Measurements from ENCODE around the gene CIZ1. TPM values are rescaled to one million over a fixed set of nuclear protein-coding genes. Genes with fewer than 3 reads are reported as not detected.

Gene CIZ1
- total RNA-seq, 1 experiment from 2014 or later, result 104 TPM

GRCh38 chr9:128175102-128175563 is 16.2 kb downstream of the CIZ1 start:
- H3K4me1 Mint-ChIP-seq, result no peaks in the 10 kb centered on the region
- H3K9me3 ChIP-seq (ENCODE audit: control insufficient read depth, low read depth, low read length), result no peaks in the 10 kb centered on the region
- H3K4me3 Mint-ChIP-seq, result no peak overlapping the region
- no peak overlapping the region for H3K4me2 ChIP-seq (ENCODE audit: insufficient read depth, insufficient read length, low read length)
- H3K23ac ChIP-seq (ENCODE audit: insufficient read length, low read depth, low read length), result no peak overlapping the region
- H3K79me2 ChIP-seq (ENCODE audit: insufficient read depth, low read length), result no peaks in the 10 kb centered on the region
- no peak overlapping the region for H4K5ac ChIP-seq (ENCODE audit: insufficient read length, low read depth, low read length)
- H3K18ac ChIP-seq (ENCODE audit: insufficient read length, low read depth, low read length), result no peak overlapping the region
- H3K4ac ChIP-seq (ENCODE audit: low read depth, low read length), result no peak overlapping the region
- no peak overlapping the region for H2AK5ac ChIP-seq (ENCODE audit: insufficient read length, low read length)
- H3T11ph ChIP-seq (ENCODE audit: low read length), result no peak overlapping the region
- no peaks in the 10 kb centered on the region for H3K27me3 ChIP-seq (ENCODE audit: insufficient read depth, low read length)
- no peak overlapping the region for H2BK120ac ChIP-seq (ENCODE audit: low read depth, low read length, poor library complexity, severe bottlenecking)
- DNase-seq, result no peak
- no peak overlapping the region for H3K9ac ChIP-seq (ENCODE audit: extremely low read depth, insufficient read length, low read length)
- H2BK12ac ChIP-seq (ENCODE audit: insufficient read length, low read depth, low read length), result no peak overlapping the region
- peaks cover 35 to 65% (median 53%) of the 10 kb centered on the region in 3 experiments for H3K36me3 Mint-ChIP-seq (ENCODE audit: insufficient read depth in 1 of 3, low read depth in 3 of 3)
- no peak overlapping the region for H2BK5ac ChIP-seq (ENCODE audit: insufficient read length, low read length)
- WGBS (ENCODE audit: extremely low coverage, insufficient read length, low lambda C conversion rate), result no CpG with 5 or more reads among the region's 8 CpGs
- no peaks in the 10 kb centered on the region for H4K20me1 ChIP-seq (ENCODE audit: control insufficient read depth, insufficient read depth, insufficient read length)
- H2BK15ac ChIP-seq (ENCODE audit: low read depth, low read length), result no peak overlapping the region
- H4K91ac ChIP-seq (ENCODE audit: insufficient read length, low read depth, low read length), result no peak overlapping the region
- H4K8ac ChIP-seq (replicated peaks; ENCODE audit: insufficient read length, low read depth, low read length), result no peak overlapping the region
- H3K14ac ChIP-seq (ENCODE audit: insufficient read depth, low read length), result no peak overlapping the region
- no peak overlapping the region for H3K27ac Mint-ChIP-seq
- TF ChIP-seq CTCF (conservative IDR thresholded peaks at IDR 0.05), result no peak
- no peaks in the 10 kb centered on the region for H3K27me3 Mint-ChIP-seq (ENCODE audit: low read depth)
- H3K4me1 ChIP-seq (ENCODE audit: insufficient read depth, low read length), result no peaks in the 10 kb centered on the region
- H3K23me2 ChIP-seq (ENCODE audit: insufficient read length, low read depth, low read length, poor library complexity, severe bottlenecking), result no peaks in the 10 kb centered on the region
- no peaks in the 10 kb centered on the region for H3K79me1 ChIP-seq (ENCODE audit: insufficient read depth, low read depth, low read length, poor library complexity, severe bottlenecking)
- no peak overlapping the region for H3K56ac ChIP-seq (ENCODE audit: insufficient read length, low read depth, low read length)
- no peak overlapping the region for H3K27ac ChIP-seq (ENCODE audit: insufficient read length, low read depth, low read length)
- H2BK20ac ChIP-seq (ENCODE audit: low read depth, low read length, poor library complexity, severe bottlenecking), result no peak overlapping the region
- no peak overlapping the region for H2AFZ ChIP-seq (ENCODE audit: low read length)
- H3K9me3 Mint-ChIP-seq, result peaks cover 0 to 5% of the 10 kb centered on the region in 2 experiments; a peak in 1 of 5 replicates

All from H9 (cell line).